Nephron (organoid): Measurements from ENCODE around the gene APOLD1.

ENCODE experiments used
- H3K27ac Mint-ChIP-seq, 3 experiments: 2 replicates each; pipeline ENCODE4 v1.8.0; 2020; ENCODE audit warnings: mixed read lengths in 3 of 3, mild to moderate bottlenecking in 2 of 3, moderate library complexity in 1 of 3
- H3K27me3 Mint-ChIP-seq: 2 replicates; pipeline ENCODE4 v1.8.0; 2021; ENCODE audit warnings: low read depth, mild to moderate bottlenecking, moderate library complexity, mixed read lengths
- H3K36me3 Mint-ChIP-seq: 2 replicates; pipeline ENCODE4 v1.8.0; 2020; ENCODE audit warnings: low read depth, mixed read lengths
- H3K4me1 Mint-ChIP-seq: 2 replicates; pipeline ENCODE4 v1.8.0; 2020; ENCODE audit warnings: mixed read lengths
- H3K4me3 Mint-ChIP-seq, 3 experiments: 2 replicates each; pipeline ENCODE4 v1.8.0; 2020; ENCODE audit warnings: mild to moderate bottlenecking in 3 of 3, mixed read lengths in 3 of 3, moderate library complexity in 2 of 3
- H3K9me3 Mint-ChIP-seq: 2 replicates; pipeline ENCODE4 v1.8.0; 2020; ENCODE audit warnings: mixed read lengths
- TF ChIP-seq, protein P1 (sequence below), 3 experiments: fragments of 200-600 bp; sonication (generic); IDR thresholded peaks; one replicate each; pipeline ENCODE4 v1.5.0; 2021; ENCODE audit warnings: antibody characterized with exemption in 3 of 3; ENCODE audit not compliant: unreplicated experiment in 3 of 3

The APOLD1 gene

GRCh38 chr12:12759234-12759915 lies 26.1 kb upstream of the APOLD1 start:
- no peak overlapping the region for H3K4me3 Mint-ChIP-seq
- H3K36me3 Mint-ChIP-seq: peaks cover 3% of the 10 kb centered on the region
- H3K27ac Mint-ChIP-seq: no peak overlapping the region

DNA sequence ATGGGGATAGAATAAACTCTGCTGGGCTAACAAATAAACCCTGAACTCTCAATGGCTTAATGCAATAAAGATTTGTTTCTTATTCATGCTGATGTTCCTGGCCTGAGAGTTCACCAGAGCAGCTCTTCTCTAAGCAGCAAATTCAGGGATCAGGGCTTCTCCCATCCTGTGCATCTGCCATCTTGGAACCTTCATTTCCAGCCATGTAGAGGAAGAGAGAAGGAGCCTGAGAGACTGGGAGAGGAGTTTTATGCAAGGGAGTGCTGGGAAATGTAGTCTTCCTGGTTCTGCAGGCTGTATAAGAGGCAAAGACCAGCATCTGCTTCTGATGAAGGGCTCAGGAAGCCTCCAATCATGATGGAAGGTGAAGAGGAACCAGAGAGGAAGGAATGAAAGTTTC lies 20.6 kb upstream of the APOLD1 start:
- H3K27ac Mint-ChIP-seq: no peak overlapping the region
- H3K9me3 Mint-ChIP-seq: peaks cover 2% of the 10 kb centered on the region
- H3K27me3 Mint-ChIP-seq: no peaks in the 10 kb centered on the region
- TF ChIP-seq, protein P1, sequence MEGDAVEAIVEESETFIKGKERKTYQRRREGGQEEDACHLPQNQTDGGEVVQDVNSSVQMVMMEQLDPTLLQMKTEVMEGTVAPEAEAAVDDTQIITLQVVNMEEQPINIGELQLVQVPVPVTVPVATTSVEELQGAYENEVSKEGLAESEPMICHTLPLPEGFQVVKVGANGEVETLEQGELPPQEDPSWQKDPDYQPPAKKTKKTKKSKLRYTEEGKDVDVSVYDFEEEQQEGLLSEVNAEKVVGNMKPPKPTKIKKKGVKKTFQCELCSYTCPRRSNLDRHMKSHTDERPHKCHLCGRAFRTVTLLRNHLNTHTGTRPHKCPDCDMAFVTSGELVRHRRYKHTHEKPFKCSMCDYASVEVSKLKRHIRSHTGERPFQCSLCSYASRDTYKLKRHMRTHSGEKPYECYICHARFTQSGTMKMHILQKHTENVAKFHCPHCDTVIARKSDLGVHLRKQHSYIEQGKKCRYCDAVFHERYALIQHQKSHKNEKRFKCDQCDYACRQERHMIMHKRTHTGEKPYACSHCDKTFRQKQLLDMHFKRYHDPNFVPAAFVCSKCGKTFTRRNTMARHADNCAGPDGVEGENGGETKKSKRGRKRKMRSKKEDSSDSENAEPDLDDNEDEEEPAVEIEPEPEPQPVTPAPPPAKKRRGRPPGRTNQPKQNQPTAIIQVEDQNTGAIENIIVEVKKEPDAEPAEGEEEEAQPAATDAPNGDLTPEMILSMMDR (IDR thresholded peaks at IDR 0.05; ENCODE audit: unreplicated experiment in 3 of 3): no peak
- no peak overlapping the region for H3K4me3 Mint-ChIP-seq
- H3K36me3 Mint-ChIP-seq: peaks cover 3% of the 10 kb centered on the region
- H3K4me1 Mint-ChIP-seq: no peaks in the 10 kb centered on the region

More at GRCh38 chr12:12759234-12759915, 26.1 kb upstream of the APOLD1 start:
- Mint-ChIP-seq H3K9me3 (no peaks in the 10 kb centered on the region), H3K27me3 (no peaks in the 10 kb centered on the region), H3K4me1 (no peaks in the 10 kb centered on the region)
- TF ChIP-seq, protein P1 (IDR thresholded peaks at IDR 0.05; ENCODE audit: unreplicated experiment in 3 of 3): no peak

GRCh38 chr12:12770262-12770661 lies 15.2 kb upstream of the APOLD1 start:
- TF ChIP-seq, protein P1 (IDR thresholded peaks at IDR 0.05; ENCODE audit: unreplicated experiment in 3 of 3): no peak
- H3K4me1 Mint-ChIP-seq: no peaks in the 10 kb centered on the region
- no peaks in the 10 kb centered on the region for H3K27me3 Mint-ChIP-seq
- no peak overlapping the region for H3K4me3 Mint-ChIP-seq
- peaks cover 15% of the 10 kb centered on the region for H3K9me3 Mint-ChIP-seq
- H3K36me3 Mint-ChIP-seq: no peaks in the 10 kb centered on the region
- no peak overlapping the region for H3K27ac Mint-ChIP-seq

DNA sequence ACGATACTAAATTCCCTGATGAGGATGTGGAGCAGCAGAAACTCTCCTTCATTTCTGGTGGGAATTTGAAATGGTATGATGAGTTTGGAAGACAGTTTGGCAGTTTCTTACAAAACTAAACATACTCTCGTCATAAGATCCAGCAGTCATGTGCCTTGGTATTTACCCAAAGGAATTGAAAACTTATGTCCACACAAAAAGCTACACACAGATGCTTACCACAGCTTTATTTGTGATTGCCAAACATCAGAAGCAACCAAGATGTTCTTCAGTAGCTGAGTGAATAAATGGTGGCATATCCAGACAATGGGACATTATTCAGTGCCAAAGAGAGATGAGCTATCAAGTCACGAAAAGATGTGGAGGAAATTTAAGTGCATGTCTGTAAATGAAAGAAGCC lies 10.7 kb upstream of the APOLD1 start:
- no peaks in the 10 kb centered on the region for H3K36me3 Mint-ChIP-seq
- H3K4me1 Mint-ChIP-seq: peaks cover 5% of the 10 kb centered on the region
- H3K9me3 Mint-ChIP-seq: peaks cover 13% of the 10 kb centered on the region
- no peaks in the 10 kb centered on the region for H3K27me3 Mint-ChIP-seq
- no peak overlapping the region for H3K4me3 Mint-ChIP-seq
- H3K27ac Mint-ChIP-seq: no peak overlapping the region
- TF ChIP-seq, protein P1 (IDR thresholded peaks at IDR 0.05; ENCODE audit: unreplicated experiment in 3 of 3): no peak

GRCh38 chr12:12776261-12776660 lies 9.2 kb upstream of the APOLD1 start:
- no peak overlapping the region for H3K4me3 Mint-ChIP-seq
- no peaks in the 10 kb centered on the region for H3K36me3 Mint-ChIP-seq

More at GRCh38 chr12:12776261-12776660, 9.2 kb upstream of the APOLD1 start:
- Mint-ChIP-seq H3K27me3 (no peaks in the 10 kb centered on the region), H3K4me1 (peaks cover 6% of the 10 kb centered on the region), H3K27ac (no peak overlapping the region), H3K9me3 (peaks cover 8% of the 10 kb centered on the region)
- TF ChIP-seq, protein P1 (IDR thresholded peaks at IDR 0.05; ENCODE audit: unreplicated experiment in 3 of 3): no peak
